Muscle of leg (tissue), 11 donors: ENCODE results near the gene NRXN3. TPM values are rescaled to one million over a fixed set of nuclear protein-coding genes. Genes with fewer than 3 reads are reported as not detected.
"Not testable (repeated sequence)": the region's sequence is repeated elsewhere in the genome, so short reads cannot be mapped to it uniquely, and the experiment has no call there.

ENCODE experiments used
- DNase-seq: peaks from one replicate; pipeline ENCODE4 v3.0.0; 2013
- H3K27ac ChIP-seq: one replicate; pipeline ENCODE4 v1.5.1; 2013; ENCODE audit warnings: mild to moderate bottlenecking, low read length, control low read depth
- H3K27me3 ChIP-seq: one replicate; pipeline ENCODE4 v1.6.1; 2013; ENCODE audit warnings: low read length; ENCODE audit not compliant: control insufficient read depth, insufficient read depth
- H3K36me3 ChIP-seq: one replicate; pipeline ENCODE4 v1.6.1; 2013; ENCODE audit warnings: low read length; ENCODE audit not compliant: control insufficient read depth, insufficient read depth
- H3K4me1 ChIP-seq: one replicate; pipeline ENCODE4 v1.6.1; 2013; ENCODE audit warnings: low read length; ENCODE audit not compliant: control insufficient read depth, insufficient read depth
- H3K4me3 ChIP-seq: one replicate; pipeline ENCODE4 v1.5.1; 2013; ENCODE audit warnings: low read length, control low read depth
- H3K9me3 ChIP-seq: replicated peaks from 2 replicates; pipeline ENCODE4 v1.6.1; 2013; ENCODE audit warnings: low read depth, low read length; ENCODE audit not compliant: control insufficient read depth
- WGBS: methylation state at CpG from one replicate; pipeline ENCODE4 v1.1.5; 2013; ENCODE audit warnings: missing lambda C conversion rate; ENCODE audit not compliant: insufficient coverage; 5-methylcytosine and 5-hydroxymethylcytosine counted together
- polyA plus RNA-seq, 8 donors: library from polyadenylated mRNA; unstranded; fragments of 120-200 nt; gene quantifications; one replicate each; pipeline versions ENCODE4 v1.2.1 to v1.2.3, GENCODE V29; 2013; ENCODE audit warnings: inconsistent platforms in 1 of 8, low replicate concordance in 1 of 8; ENCODE audit not compliant: insufficient read length in 8 of 8, insufficient read depth in 1 of 8
- total RNA-seq: library from RNA; stranded (reverse); fragments of 120-200 nt; gene quantifications from one replicate; pipeline ENCODE4 v1.2.4, GENCODE V29; 2013

The NRXN3 gene
- total and polyA plus RNA-seq, 9 donors: 0.49 to 1.9 (median 0.69) TPM

DNA sequence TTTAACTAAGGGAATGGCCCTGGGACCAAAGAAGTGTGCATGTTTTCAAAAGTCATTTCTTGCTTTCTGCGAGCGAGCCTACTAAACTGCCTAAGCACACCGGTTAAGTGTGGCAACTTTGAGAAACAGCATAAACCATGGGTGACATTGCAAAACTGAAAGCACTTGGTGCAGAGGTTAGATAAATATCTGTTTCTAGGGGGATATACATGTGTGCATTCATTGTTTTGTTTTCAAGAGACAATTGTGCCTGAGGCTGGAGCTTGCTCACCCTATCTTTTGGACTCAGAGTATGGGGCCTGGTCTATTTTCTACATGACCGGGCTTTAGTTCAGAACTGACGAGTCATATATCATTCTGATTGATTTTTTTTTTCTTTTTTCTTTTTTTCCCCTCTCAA is 923.4 kb downstream of the NRXN3 start:
- WGBS: 95% methylated on average over 3 of the region's 5 CpGs

DNA sequence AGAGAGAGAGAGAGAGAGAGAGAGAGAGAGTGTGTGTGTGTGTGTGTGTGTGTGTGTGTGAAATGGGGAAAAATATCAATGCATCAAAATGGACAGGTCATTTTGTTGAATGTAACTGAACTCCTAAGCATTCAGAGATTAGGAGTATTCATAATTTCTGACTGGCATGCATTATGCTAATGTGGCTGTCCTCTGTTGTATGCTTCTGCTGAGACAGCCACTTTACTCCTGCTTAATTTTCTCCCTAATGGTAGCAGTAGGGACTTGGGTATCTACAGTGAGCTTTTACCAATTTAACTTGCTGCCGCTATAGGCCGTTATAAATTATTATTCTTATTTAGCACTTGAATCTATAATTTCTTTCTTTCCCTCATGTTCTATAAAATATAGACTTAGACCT is 924.8 kb downstream of the NRXN3 start:
- Histone ChIP-seq H3K4me3 (no peak overlapping the region), H3K36me3 (no peaks in the 10 kb centered on the region), H3K9me3 (no peaks in the 10 kb centered on the region), H3K27ac (no peak overlapping the region), H3K27me3 (no peaks in the 10 kb centered on the region), H3K4me1 (peaks cover 4% of the 10 kb centered on the region)
- no peak for DNase-seq
- no CpG with 5 or more reads among the region's 2 CpGs for WGBS

More for the DNA sequence above, 923.4 kb downstream of the NRXN3 start:
- Histone ChIP-seq H3K27ac (no peak overlapping the region), H3K27me3 (no peaks in the 10 kb centered on the region), H3K36me3 (no peaks in the 10 kb centered on the region), H3K9me3 (no peaks in the 10 kb centered on the region), H3K4me3 (no peak overlapping the region), H3K4me1 (peaks cover 4% of the 10 kb centered on the region)
- no peak for DNase-seq

DNA sequence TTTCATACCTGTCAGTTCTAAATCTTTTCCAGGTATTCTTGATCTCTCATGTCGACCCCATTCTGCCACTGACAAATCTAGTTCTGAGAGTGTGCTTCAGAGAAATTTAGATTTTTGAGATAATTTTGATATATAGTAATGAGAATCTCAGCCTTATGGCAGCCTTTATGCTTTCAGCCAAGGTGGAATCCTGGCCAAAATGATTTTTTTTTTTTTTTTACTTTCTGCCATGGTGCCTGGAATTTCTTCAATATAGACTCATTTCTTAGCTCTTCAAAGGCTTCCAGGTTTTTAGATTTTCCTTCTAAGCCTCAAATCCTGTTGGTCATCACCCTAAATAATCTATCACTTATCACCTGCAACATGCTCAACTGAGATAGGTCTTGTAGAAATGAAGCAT is 926.6 kb downstream of the NRXN3 start:
- no peak overlapping the region for H3K4me3 ChIP-seq
- no peaks in the 10 kb centered on the region for H3K27me3 ChIP-seq
- H3K36me3 ChIP-seq: no peaks in the 10 kb centered on the region
- WGBS: no CpG with 5 or more reads among the region's 1 CpG
- peak; percentile 13 for DNase-seq
- H3K9me3 ChIP-seq: no peaks in the 10 kb centered on the region
- H3K4me1 ChIP-seq: no peaks in the 10 kb centered on the region
- no peak overlapping the region for H3K27ac ChIP-seq

DNA sequence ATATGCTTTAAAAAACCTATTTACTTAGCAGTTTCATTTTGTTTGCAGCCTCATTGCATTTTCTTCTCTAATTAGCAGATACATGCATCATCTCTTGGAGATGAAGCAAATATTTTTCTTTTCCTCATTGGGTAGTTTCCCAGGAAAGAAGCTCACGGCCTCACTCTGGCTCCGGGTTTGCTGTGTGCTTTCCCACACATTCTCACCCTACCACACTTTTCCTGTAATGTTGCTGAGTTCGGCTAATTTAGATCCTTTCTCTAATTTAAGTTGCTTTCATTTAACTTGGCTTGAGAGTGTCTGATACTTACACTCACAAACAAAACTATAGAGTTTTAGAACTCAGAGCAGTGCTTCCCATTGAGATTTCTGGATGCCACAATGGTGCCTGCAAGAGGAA is 928.2 kb downstream of the NRXN3 start:
- H3K9me3 ChIP-seq: no peaks in the 10 kb centered on the region
- DNase-seq: no peak
- WGBS: no CpG with 5 or more reads among the region's 3 CpGs

DNA sequence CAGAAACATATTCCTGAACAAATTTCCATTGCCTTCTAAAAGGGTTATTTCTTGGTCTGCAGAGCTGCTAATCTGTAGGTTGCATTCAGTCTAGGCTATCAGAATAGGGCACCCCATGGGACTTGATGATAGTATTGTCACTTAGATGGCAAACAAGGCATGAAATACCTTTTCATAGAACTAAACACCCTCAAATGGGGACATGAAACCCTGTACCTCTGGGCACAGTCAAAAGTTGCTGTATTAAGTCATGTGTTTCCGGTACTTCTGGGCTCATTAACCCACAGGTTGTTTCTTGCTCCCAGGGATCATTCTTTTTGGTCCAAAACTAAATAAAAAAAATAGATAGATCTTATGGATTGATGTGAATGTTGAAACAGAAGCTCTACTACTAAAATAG is 930.4 kb downstream of the NRXN3 start:
- no CpG with 5 or more reads among the region's 1 CpG for WGBS

More for the DNA sequence above, 928.2 kb downstream of the NRXN3 start:
- Histone ChIP-seq H3K4me1 (no peaks in the 10 kb centered on the region), H3K27me3 (no peaks in the 10 kb centered on the region), H3K4me3 (no peak overlapping the region), H3K36me3 (no peaks in the 10 kb centered on the region), H3K27ac (no peak overlapping the region)

DNA sequence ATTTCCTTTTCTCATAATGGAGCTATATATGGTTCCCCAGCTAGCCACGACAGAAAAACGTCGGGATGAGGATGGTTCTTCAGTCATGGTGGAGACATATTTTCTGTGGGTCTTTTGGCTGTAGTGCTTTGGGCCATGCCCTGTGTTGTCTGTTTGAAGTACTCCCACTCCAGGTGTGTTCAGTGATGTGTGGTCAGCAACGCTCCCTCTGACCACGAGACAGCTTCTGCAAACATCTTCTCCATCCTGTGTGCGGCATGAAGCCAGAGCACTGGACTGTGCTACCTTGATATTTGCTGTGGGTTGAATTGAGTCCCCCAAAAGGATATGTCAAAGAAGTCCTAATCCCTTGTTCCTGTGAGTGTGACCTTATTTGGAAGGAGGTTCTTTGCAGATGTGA is 931.2 kb downstream of the NRXN3 start:
- H3K27me3 ChIP-seq: no peaks in the 10 kb centered on the region
- no peak for DNase-seq
- H3K4me3 ChIP-seq: no peak overlapping the region
- no CpG with 5 or more reads among the region's 6 CpGs for WGBS
- no peaks in the 10 kb centered on the region for H3K9me3 ChIP-seq
- no peaks in the 10 kb centered on the region for H3K36me3 ChIP-seq
- H3K27ac ChIP-seq: no peak overlapping the region
- H3K4me1 ChIP-seq: no peaks in the 10 kb centered on the region

More for the DNA sequence above, 930.4 kb downstream of the NRXN3 start:
- Histone ChIP-seq H3K36me3 (no peaks in the 10 kb centered on the region), H3K27ac (no peak overlapping the region), H3K27me3 (no peaks in the 10 kb centered on the region), H3K4me1 (no peaks in the 10 kb centered on the region), H3K4me3 (no peak overlapping the region), H3K9me3 (no peaks in the 10 kb centered on the region)
- no peak for DNase-seq

DNA sequence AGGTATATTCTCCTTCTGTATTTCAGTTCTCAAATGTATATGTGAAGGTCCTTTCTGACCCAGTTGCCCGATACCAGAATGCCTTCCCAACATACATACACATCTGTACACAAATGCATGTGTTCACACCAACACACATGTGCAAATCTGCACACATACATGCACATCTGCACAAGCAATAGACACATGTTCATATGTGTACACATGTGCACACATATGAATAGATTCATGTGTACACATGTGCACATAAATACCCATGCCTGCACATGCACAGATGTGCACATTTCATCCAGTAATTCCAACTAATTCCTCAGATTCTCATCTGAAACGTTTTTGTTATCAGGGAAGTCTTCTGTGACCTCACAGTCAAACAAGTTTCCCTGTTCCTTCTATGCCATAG is 933.6 kb downstream of the NRXN3 start:
- DNase-seq: no peak
- Histone ChIP-seq H3K9me3 (no peaks in the 10 kb centered on the region), H3K4me1 (no peaks in the 10 kb centered on the region), H3K36me3 (no peaks in the 10 kb centered on the region), H3K27me3 (no peaks in the 10 kb centered on the region), H3K4me3 (no peak overlapping the region), H3K27ac (no peak overlapping the region)
- WGBS: 100% methylated on average over 1 of the region's 2 CpGs

DNA sequence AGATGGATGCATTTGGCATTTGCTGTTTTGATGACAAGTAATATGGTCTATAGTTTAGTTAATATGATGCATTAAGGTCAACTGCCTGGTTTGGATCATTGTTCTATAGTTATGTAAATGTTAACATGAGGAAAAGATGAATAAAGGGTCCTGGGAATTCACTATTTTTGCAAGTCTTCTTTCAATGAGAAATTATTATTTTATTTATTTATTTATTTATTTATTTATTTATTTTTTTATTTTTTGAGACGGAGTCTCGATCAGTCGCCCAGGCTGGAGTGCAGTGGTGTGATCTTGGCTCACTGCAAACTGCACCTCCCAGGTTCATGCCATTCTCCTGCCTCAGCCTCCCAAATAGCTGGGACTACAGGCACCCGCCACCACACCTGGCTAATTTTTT is 940.4 kb downstream of the NRXN3 start:
- no CpG with 5 or more reads among the region's 4 CpGs for WGBS
- not testable (repeated sequence) for H3K36me3 ChIP-seq, H3K27me3 ChIP-seq, DNase-seq, H3K4me3 ChIP-seq, H3K4me1 ChIP-seq, H3K27ac ChIP-seq, H3K9me3 ChIP-seq

DNA sequence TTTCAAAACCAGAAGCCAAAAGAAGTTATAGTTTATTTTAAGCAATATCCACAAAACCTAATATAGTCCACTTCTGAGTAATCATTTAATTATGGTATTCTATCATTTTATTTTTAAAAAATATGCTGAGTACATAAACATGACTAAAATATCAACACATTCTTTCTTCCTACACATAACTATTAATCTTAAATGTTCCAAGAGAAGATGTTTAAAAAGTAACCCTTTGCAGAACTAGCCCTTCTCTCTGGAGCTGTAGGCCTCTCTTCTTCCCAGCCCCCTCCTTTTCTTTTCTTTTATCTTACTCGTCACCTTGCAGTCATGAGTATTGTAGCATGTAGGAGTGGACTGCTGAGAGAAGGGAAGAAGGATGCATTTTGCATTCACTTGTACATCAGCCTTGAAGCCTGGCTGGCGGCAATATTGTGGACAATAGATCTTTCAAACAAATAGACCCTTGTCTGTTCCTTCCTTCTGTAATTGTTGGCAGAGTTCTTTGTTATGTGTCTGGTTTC is 941.9 kb downstream of the NRXN3 start:
- no peaks in the 10 kb centered on the region for H3K9me3 ChIP-seq
- H3K36me3 ChIP-seq: no peaks in the 10 kb centered on the region
- WGBS: no CpG with 5 or more reads among the region's 2 CpGs
- DNase-seq: no peak
- no peak overlapping the region for H3K27ac ChIP-seq
- H3K4me3 ChIP-seq: no peak overlapping the region
- H3K27me3 ChIP-seq: no peaks in the 10 kb centered on the region
- no peaks in the 10 kb centered on the region for H3K4me1 ChIP-seq

DNA sequence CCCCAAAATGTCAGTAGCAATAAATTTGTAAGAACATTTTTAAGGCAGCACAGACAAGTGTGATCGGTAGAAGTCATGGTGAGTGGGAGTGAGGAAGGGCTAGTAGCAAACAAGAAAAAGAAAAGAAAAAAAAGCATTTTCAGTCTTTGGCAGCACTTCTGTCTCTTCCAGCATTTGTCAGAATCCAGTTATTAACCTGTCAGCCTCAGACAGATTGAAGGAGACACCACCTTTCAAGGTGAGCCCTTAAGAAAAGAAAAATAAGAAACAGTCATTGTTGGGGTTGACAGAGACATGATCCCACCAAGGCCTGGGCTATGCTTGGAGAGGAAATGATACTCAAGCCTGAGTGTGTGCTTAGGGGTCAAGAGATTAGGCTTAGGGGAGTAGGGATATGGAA is 947.4 kb downstream of the NRXN3 start:
- DNase-seq: no peak
- H3K36me3 ChIP-seq: no peaks in the 10 kb centered on the region
- no peaks in the 10 kb centered on the region for H3K27me3 ChIP-seq
- no peaks in the 10 kb centered on the region for H3K4me1 ChIP-seq
- no peak overlapping the region for H3K4me3 ChIP-seq
- no peaks in the 10 kb centered on the region for H3K9me3 ChIP-seq
- WGBS: no CpG with 5 or more reads among the region's 1 CpG
- H3K27ac ChIP-seq: no peak overlapping the region

DNA sequence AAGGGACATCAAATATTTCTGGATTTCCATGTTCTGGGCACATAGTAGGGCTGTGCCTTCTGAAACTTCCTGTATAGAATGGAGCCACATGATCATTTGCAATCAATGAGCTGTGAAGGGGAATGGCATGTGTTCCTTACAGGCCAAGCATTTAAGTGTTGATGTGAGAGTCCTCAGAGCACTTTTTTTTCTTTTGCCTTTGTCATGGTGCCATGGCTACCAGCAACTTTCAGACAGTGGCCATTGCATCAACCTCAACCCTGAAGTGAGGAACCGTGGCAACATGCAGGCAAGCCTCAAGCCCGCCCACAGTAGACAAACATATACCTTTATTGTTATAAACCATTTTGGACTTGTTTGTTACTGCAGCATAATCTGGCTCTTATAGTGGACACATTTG is 948.1 kb downstream of the NRXN3 start:
- Histone ChIP-seq H3K36me3 (no peaks in the 10 kb centered on the region), H3K9me3 (no peaks in the 10 kb centered on the region), H3K4me1 (no peaks in the 10 kb centered on the region), H3K27ac (no peak overlapping the region), H3K4me3 (no peak overlapping the region), H3K27me3 (no peaks in the 10 kb centered on the region)
- no CpG with 5 or more reads among the region's 2 CpGs for WGBS
- DNase-seq: no peak
